ENCODE data around the gene E2F4.

Gene E2F4

DNA sequence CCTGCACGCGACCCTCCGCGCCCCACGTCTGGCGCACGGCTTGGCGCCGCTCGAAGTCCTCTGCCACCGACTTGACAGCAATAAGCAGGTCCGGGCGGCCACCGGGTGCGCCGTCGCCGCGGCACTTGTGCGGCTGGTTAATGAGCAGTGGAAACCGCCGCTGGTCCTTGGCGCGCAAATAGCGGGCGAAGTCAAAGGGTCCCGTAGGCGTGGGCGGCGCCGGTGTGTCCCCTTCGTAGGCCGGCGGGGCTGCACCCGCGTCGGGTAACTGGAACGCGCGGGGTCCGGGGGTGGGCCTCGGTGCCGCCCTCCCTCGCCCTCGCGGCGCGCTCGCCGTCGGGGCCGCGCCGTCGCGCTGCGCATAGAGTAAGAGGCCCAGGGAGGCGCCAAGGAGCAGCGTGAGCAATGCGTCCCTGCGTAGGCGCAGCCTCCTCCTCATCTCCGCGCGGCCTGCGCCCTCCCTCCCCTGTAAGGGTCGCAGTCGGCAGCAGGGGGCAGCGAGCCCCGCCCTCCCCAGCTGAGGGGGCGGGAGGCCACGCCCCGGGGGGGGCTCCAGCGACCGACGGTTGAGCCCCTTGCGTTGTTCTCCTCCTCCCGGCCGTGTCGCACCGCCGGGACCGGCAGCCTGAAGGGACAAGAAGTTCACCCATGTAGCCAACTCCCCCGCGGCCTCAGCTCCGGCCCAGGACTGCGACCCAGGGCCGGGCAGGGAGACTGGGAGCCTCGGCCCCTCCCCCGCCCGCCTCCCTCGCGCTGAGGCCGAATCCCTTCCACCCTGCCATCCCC lies 41.7 kb upstream of the E2F4 start:
- TF ChIP-seq YY1 (IDR thresholded peaks at IDR 0.05; ENCODE audit: low read depth) (no peak), TCF12 (IDR thresholded peaks at IDR 0.05; ENCODE audit: low read depth) (no peak), FOXM1 (IDR thresholded peaks at IDR 0.05; ENCODE audit: borderline replicate concordance, low read depth) (no peak), TEAD4 (IDR thresholded peaks at IDR 0.05) (no peak), NFIC (IDR thresholded peaks at IDR 0.05) (no peak), CREB1 (IDR thresholded peaks at IDR 0.05; ENCODE audit: low read depth) (no peak), CEBPB (IDR thresholded peaks at IDR 0.05) (no peak), RAD21 (IDR thresholded peaks at IDR 0.05; ENCODE audit: low read depth) (no peak), TAF1 (IDR thresholded peaks at IDR 0.05; ENCODE audit: low read depth) (no peak), EGR1 (IDR thresholded peaks at IDR 0.05) (peak; percentile 42; the same call in 1 of the 2 replicates), EP300 (IDR thresholded peaks at IDR 0.05; ENCODE audit: borderline replicate concordance) (no peak), ZBTB7A (IDR thresholded peaks at IDR 0.05; ENCODE audit: low read depth) (peak; percentile 93)
- TF ChIP-seq, protein P1, sequence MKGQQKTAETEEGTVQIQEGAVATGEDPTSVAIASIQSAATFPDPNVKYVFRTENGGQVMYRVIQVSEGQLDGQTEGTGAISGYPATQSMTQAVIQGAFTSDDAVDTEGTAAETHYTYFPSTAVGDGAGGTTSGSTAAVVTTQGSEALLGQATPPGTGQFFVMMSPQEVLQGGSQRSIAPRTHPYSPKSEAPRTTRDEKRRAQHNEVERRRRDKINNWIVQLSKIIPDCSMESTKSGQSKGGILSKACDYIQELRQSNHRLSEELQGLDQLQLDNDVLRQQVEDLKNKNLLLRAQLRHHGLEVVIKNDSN (IDR thresholded peaks at IDR 0.05): no peak
- TF ChIP-seq, protein P2, sequence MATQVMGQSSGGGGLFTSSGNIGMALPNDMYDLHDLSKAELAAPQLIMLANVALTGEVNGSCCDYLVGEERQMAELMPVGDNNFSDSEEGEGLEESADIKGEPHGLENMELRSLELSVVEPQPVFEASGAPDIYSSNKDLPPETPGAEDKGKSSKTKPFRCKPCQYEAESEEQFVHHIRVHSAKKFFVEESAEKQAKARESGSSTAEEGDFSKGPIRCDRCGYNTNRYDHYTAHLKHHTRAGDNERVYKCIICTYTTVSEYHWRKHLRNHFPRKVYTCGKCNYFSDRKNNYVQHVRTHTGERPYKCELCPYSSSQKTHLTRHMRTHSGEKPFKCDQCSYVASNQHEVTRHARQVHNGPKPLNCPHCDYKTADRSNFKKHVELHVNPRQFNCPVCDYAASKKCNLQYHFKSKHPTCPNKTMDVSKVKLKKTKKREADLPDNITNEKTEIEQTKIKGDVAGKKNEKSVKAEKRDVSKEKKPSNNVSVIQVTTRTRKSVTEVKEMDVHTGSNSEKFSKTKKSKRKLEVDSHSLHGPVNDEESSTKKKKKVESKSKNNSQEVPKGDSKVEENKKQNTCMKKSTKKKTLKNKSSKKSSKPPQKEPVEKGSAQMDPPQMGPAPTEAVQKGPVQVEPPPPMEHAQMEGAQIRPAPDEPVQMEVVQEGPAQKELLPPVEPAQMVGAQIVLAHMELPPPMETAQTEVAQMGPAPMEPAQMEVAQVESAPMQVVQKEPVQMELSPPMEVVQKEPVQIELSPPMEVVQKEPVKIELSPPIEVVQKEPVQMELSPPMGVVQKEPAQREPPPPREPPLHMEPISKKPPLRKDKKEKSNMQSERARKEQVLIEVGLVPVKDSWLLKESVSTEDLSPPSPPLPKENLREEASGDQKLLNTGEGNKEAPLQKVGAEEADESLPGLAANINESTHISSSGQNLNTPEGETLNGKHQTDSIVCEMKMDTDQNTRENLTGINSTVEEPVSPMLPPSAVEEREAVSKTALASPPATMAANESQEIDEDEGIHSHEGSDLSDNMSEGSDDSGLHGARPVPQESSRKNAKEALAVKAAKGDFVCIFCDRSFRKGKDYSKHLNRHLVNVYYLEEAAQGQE (IDR thresholded peaks at IDR 0.05; ENCODE audit: low read depth): no peak
- TF ChIP-seq, protein P3, sequence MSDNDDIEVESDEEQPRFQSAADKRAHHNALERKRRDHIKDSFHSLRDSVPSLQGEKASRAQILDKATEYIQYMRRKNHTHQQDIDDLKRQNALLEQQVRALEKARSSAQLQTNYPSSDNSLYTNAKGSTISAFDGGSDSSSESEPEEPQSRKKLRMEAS (IDR thresholded peaks at IDR 0.05): peak; percentile 25; the same call in 1 of the 2 replicates

DNA sequence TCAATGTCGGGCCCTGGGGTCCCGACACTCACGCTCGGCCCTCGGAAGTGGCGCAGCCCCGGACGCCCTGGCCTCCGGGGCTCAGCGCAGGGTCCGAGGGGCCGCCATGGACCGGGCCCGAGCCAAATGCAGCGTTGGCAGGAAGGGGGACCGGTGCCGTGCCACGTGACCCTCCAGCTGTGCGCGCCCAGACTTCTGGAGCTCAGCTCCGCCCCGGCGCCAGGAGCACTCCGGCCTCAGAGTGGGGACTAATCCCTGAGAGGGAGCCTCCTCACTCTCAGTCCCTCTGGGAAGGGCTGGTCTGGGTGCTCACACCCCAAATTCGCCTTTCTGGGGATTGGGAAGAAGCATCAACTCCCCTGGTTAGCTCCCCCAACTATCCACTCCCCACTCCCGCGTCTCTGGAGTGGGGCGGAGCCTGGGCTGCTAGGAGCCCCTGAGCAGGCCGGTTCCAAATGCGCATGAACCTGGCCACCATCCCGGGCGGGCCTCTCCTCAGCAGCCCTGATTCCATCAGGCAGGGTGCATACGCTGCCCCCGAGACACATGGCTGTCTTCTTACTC lies 41.0 kb upstream of the E2F4 start, which contains the start of gene B3GNT9:
B3GNT9 (minus strand) TSS at position 166 of the 564 bp plus-strand sequence. CDS start 513 bp downstream, outside the sequence.
- TF ChIP-seq, protein P3 (IDR thresholded peaks at IDR 0.05): peak; percentile 85
- TF ChIP-seq NFIC (IDR thresholded peaks at IDR 0.05) (peak; percentile 6; the same call in 1 of the 2 replicates), CREB1 (IDR thresholded peaks at IDR 0.05; ENCODE audit: low read depth) (no peak), TCF12 (IDR thresholded peaks at IDR 0.05; ENCODE audit: low read depth) (no peak; the same call in 1 of the 2 replicates), TEAD4 (IDR thresholded peaks at IDR 0.05) (no peak), EGR1 (IDR thresholded peaks at IDR 0.05) (no peak), RAD21 (IDR thresholded peaks at IDR 0.05; ENCODE audit: low read depth) (no peak), CEBPB (IDR thresholded peaks at IDR 0.05) (no peak), ZBTB7A (IDR thresholded peaks at IDR 0.05; ENCODE audit: low read depth) (no peak), EP300 (IDR thresholded peaks at IDR 0.05; ENCODE audit: borderline replicate concordance) (no peak), YY1 (IDR thresholded peaks at IDR 0.05; ENCODE audit: low read depth) (peak; percentile 80), FOXM1 (IDR thresholded peaks at IDR 0.05; ENCODE audit: borderline replicate concordance, low read depth) (no peak), TAF1 (IDR thresholded peaks at IDR 0.05; ENCODE audit: low read depth) (peak; percentile 62)
- TF ChIP-seq, protein P2 (IDR thresholded peaks at IDR 0.05; ENCODE audit: low read depth): no peak
- TF ChIP-seq, protein P1 (IDR thresholded peaks at IDR 0.05): peak; percentile 98

DNA sequence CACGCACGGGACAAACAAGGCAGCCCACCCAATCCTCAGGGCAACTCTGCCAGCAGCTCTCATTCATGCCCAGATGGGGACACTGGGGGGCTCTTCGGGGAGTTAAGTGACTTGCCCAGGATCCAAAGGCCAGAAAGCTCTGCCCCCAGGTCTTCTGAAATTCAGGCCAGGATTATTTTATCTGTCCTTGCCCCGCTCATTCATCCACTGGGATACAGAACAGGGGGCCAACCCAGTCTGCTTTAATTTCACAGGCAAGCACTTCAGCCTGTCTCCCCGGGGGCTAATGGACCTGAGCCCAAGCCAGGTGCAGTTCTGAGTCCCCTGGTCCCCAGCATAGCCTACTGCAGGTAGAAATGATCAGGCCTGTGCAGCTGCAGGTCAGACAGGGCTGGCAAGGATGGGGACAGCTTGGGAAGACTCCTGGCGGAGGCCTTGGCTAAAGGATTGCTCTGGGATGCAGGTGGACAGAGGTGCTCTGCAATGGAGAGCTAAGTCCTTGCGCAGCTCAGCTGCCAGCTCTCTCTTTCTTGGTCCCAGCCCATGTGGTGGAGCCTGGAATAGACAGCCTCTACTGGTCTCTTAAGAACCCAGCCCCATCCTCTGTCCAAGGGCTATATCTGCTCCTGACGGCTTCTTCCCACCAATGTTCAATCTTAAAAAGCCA lies 40.4 kb upstream of the E2F4 start:
- TF ChIP-seq TAF1 (IDR thresholded peaks at IDR 0.05; ENCODE audit: low read depth) (no peak), NFIC (IDR thresholded peaks at IDR 0.05) (no peak), RAD21 (IDR thresholded peaks at IDR 0.05; ENCODE audit: low read depth) (no peak), CREB1 (IDR thresholded peaks at IDR 0.05; ENCODE audit: low read depth) (no peak), FOXM1 (IDR thresholded peaks at IDR 0.05; ENCODE audit: borderline replicate concordance, low read depth) (no peak), YY1 (IDR thresholded peaks at IDR 0.05; ENCODE audit: low read depth) (no peak), EGR1 (IDR thresholded peaks at IDR 0.05) (no peak), EP300 (IDR thresholded peaks at IDR 0.05; ENCODE audit: borderline replicate concordance) (no peak), TCF12 (IDR thresholded peaks at IDR 0.05; ENCODE audit: low read depth) (no peak), CEBPB (IDR thresholded peaks at IDR 0.05) (no peak), ZBTB7A (IDR thresholded peaks at IDR 0.05; ENCODE audit: low read depth) (no peak), TEAD4 (IDR thresholded peaks at IDR 0.05) (no peak)
- TF ChIP-seq, protein P3 (IDR thresholded peaks at IDR 0.05): no peak
- TF ChIP-seq, protein P1 (IDR thresholded peaks at IDR 0.05): no peak
- TF ChIP-seq, protein P2 (IDR thresholded peaks at IDR 0.05; ENCODE audit: low read depth): no peak

Data from Ishikawa (cell line).